ENCODE results near the gene RNF152. TPM values are rescaled to one million over a fixed set of nuclear protein-coding genes. Genes with fewer than 3 reads are reported as not detected.

Gene RNF152
- total RNA-seq, 1 donor from 2014 or later, result 16.9 TPM

DNA sequence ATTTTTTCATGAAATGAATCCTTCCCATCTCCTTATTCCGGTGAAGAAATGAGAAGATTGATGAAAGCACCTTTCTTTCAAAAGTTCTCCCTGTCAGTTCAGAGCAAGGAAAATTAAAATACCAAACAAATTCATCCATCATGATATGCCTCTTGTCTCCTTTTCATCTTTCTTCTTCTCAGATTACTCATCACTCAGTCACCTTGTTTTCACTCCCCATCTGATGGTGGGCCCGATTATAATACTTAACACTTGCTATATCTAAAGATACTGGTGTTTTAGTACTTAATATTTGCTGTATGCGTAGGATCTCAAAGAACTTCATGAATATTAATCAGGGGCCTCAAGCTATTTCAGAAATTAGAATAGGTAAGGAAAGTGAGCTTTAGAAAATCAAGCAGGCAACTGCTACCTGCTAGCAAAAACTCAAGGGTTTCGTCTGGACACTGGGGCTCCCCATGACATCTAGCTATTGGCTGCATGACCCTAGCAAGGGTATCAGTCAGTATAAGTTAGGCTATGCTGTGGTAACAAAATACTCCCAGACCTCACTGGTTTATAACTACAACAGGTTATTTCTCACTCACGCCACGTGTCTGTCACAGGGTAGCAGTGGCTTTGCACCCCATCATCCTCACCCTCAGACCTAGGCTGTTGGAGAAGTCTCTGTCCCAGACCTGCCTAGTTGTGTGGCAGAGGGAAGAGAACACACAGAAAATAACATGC lies 39.0 kb upstream of the RNF152 start:
- Mint-ChIP-seq H3K27ac (ENCODE audit: unreplicated experiment) (no peak overlapping the region), H3K4me1 (ENCODE audit: low read depth, unreplicated experiment) (no peaks in the 10 kb centered on the region), H3K4me3 (ENCODE audit: unreplicated experiment) (no peak overlapping the region), H3K27me3 (ENCODE audit: unreplicated experiment) (peaks cover 2% of the 10 kb centered on the region), H3K36me3 (ENCODE audit: unreplicated experiment) (no peaks in the 10 kb centered on the region), H3K9me3 (ENCODE audit: unreplicated experiment) (no peaks in the 10 kb centered on the region)
- TF ChIP-seq, protein P1, sequence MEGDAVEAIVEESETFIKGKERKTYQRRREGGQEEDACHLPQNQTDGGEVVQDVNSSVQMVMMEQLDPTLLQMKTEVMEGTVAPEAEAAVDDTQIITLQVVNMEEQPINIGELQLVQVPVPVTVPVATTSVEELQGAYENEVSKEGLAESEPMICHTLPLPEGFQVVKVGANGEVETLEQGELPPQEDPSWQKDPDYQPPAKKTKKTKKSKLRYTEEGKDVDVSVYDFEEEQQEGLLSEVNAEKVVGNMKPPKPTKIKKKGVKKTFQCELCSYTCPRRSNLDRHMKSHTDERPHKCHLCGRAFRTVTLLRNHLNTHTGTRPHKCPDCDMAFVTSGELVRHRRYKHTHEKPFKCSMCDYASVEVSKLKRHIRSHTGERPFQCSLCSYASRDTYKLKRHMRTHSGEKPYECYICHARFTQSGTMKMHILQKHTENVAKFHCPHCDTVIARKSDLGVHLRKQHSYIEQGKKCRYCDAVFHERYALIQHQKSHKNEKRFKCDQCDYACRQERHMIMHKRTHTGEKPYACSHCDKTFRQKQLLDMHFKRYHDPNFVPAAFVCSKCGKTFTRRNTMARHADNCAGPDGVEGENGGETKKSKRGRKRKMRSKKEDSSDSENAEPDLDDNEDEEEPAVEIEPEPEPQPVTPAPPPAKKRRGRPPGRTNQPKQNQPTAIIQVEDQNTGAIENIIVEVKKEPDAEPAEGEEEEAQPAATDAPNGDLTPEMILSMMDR (IDR thresholded peaks at IDR 0.05; ENCODE audit: partially characterized antibody, unreplicated experiment), result no peak
- DNase-seq, result no peak

DNA sequence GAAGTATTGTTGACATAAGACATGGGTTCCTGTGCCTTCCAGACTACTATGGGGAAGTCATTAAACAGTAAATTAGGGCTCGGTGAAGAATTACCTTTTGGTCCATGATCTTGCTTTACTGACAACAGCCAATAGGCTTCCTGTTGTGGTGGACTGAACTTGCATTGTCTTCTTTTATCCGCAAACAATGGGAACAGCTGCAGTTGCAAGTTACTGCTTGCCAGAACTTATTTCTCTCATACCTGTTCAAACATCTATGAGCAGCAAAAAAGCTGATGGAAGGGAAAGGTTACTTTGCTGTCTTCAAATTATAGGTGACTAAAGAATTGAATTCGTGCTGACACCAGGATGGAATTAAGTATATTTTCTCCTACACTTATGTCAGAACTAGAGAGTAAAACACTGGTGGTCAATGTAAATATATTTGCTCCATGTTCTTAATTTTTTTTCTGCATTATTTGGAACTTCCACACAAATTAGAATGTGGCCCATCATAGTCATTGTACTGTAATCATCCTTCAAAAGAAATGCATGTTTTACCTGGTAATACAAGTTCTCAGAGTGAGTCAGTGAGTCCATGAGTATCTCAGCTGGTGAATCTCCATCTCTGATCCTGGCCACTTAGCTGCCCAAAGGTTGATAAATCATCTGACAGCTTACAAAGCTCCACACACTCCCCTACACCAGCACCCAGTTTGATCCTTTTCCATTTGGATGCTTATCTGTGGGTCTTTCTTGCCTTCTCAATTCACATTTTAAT lies 37.3 kb upstream of the RNF152 start:
- no peak for DNase-seq
- TF ChIP-seq, protein P1 (IDR thresholded peaks at IDR 0.05; ENCODE audit: partially characterized antibody, unreplicated experiment), result no peak
- no peaks in the 10 kb centered on the region for H3K9me3 Mint-ChIP-seq (ENCODE audit: unreplicated experiment)
- no peak overlapping the region for H3K27ac Mint-ChIP-seq (ENCODE audit: unreplicated experiment)
- no peaks in the 10 kb centered on the region for H3K36me3 Mint-ChIP-seq (ENCODE audit: unreplicated experiment)
- H3K27me3 Mint-ChIP-seq (ENCODE audit: unreplicated experiment), result peaks cover under 1% of the 10 kb centered on the region
- no peak overlapping the region for H3K4me3 Mint-ChIP-seq (ENCODE audit: unreplicated experiment)
- H3K4me1 Mint-ChIP-seq (ENCODE audit: low read depth, unreplicated experiment), result no peaks in the 10 kb centered on the region

DNA sequence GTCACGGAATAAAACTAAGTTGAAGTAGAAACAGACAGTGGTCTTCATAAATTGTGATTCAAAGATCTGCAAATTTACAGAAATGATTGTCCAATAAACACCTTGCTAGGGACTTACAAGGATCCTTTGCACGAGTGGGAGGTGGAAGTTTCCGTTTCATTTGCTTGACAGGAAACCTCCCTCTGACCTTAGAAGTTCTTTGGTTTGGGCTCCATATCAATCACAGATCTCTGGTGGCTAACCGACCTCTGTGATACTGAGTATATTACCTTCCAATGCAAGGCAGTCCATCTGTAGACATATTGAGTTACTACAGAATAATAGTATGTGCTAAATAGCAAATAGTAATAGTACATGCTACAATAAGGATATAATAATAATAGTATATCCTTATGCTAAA lies 33.7 kb upstream of the RNF152 start:
- TF ChIP-seq, protein P1 (IDR thresholded peaks at IDR 0.05; ENCODE audit: partially characterized antibody, unreplicated experiment), result no peak
- DNase-seq, result no peak
- Mint-ChIP-seq H3K27ac (ENCODE audit: unreplicated experiment) (no peak overlapping the region), H3K4me3 (ENCODE audit: unreplicated experiment) (no peak overlapping the region), H3K4me1 (ENCODE audit: low read depth, unreplicated experiment) (peaks cover 1% of the 10 kb centered on the region), H3K36me3 (ENCODE audit: unreplicated experiment) (no peaks in the 10 kb centered on the region), H3K9me3 (ENCODE audit: unreplicated experiment) (no peaks in the 10 kb centered on the region), H3K27me3 (ENCODE audit: unreplicated experiment) (no peaks in the 10 kb centered on the region)

DNA sequence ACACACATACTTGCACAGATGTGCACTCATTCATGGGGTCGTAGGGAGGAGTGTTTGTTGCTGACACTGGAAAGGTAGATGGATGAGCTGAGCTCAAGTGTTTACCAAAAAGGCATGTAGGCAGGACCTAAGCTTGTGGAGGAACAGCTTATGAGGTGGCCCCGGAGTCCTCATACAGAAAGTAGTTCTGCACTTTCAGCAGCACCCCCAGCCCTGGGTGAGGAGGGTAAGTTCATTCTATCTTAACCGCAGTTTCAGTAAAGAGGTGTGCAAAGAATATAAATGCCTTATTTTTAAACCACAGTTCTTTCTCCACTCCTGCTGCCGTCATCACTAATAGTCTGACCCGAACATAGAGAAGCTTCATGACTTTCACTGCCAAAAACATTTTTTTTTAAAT lies 31.7 kb upstream of the RNF152 start:
- H3K36me3 Mint-ChIP-seq (ENCODE audit: unreplicated experiment), result no peaks in the 10 kb centered on the region
- peaks cover 1% of the 10 kb centered on the region for H3K4me1 Mint-ChIP-seq (ENCODE audit: low read depth, unreplicated experiment)
- H3K9me3 Mint-ChIP-seq (ENCODE audit: unreplicated experiment), result no peaks in the 10 kb centered on the region
- no peaks in the 10 kb centered on the region for H3K27me3 Mint-ChIP-seq (ENCODE audit: unreplicated experiment)
- no peak for DNase-seq
- TF ChIP-seq, protein P1 (IDR thresholded peaks at IDR 0.05; ENCODE audit: partially characterized antibody, unreplicated experiment), result no peak
- H3K27ac Mint-ChIP-seq (ENCODE audit: unreplicated experiment), result no peak overlapping the region
- H3K4me3 Mint-ChIP-seq (ENCODE audit: unreplicated experiment), result no peak overlapping the region

- no peak overlapping the region for H3K4me3 Mint-ChIP-seq (ENCODE audit: unreplicated experiment)
- H3K27ac Mint-ChIP-seq (ENCODE audit: unreplicated experiment), result no peak overlapping the region
- no peaks in the 10 kb centered on the region for H3K36me3 Mint-ChIP-seq (ENCODE audit: unreplicated experiment)
- TF ChIP-seq, protein P1 (IDR thresholded peaks at IDR 0.05; ENCODE audit: partially characterized antibody, unreplicated experiment), result no peak
- H3K4me1 Mint-ChIP-seq (ENCODE audit: low read depth, unreplicated experiment), result peaks cover 1% of the 10 kb centered on the region
- DNase-seq, result no peak
- no peaks in the 10 kb centered on the region for H3K9me3 Mint-ChIP-seq (ENCODE audit: unreplicated experiment)
- H3K27me3 Mint-ChIP-seq (ENCODE audit: unreplicated experiment), result no peaks in the 10 kb centered on the region
These were observed 29.6 kb upstream of the RNF152 start for GRCh38 chr18:61922435-61922834.

Measured in glutamatergic neuron (in vitro differentiated cells).